GM21367 (cell line): ENCODE results near the gene ELANE.
"Not testable (repeated sequence)": the region's sequence is repeated elsewhere in the genome, so short reads cannot be mapped to it uniquely, and the experiment has no call there.

ENCODE experiments used
- ATAC-seq: cut with Tn5 transposase; IDR thresholded peaks from one replicate; pipeline ENCODE4 v1.9.1; 2021; ENCODE audit not compliant: unreplicated experiment

ELANE gene

GRCh38 chr19:813219-814151 is 38.6 kb upstream of the ELANE start:
- ATAC-seq, result no peak

DNA sequence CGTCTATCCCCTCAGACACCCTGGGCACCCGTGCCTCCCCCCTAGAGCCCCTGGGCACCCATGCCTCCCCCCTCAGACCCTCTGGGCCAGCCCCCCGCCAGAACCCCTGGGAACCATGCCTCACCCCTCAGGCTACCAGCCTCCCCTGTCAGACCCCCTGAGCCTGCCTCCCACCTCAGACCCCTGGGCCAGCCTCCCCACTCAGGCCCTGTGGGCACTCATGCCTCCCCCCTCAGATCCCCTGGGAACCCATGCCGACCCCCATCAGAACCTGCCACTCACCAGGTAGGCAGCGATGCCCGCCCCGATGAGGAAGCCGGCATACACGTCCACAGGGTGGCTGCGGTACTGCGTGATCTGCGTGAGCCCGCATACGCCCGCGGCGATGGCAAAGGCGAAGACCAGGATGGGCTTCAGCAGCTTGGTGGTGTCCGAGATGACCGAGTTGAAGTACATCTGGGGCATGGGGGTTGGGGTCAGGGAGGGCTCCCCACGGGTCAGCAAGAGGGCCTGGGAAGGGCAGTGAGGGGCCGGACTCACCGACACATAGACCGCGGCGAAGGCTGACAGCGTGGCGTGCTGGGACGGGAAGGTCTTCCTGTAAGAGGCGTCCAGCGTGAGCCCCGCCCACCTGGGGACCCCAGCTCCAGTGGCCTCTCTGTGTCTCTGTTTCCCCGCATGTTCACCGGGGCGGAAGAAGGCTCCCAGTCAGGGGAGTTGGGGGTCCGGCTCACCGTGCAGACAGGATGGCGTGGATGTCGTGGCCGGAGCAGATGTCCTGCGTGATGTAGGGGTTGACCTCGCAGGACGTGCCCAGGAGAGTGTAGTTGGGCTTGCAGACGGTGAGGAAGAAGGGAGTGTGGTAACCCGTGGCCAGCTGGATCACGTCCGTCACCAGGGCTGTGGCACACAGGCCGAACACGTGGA is 37.7 kb upstream of the ELANE start:
- no peak for ATAC-seq

GRCh38 chr19:815079-815774 is 36.9 kb upstream of the ELANE start:
- no peak for ATAC-seq

GRCh38 chr19:815775-816499 is 36.2 kb upstream of the ELANE start:
- ATAC-seq, result no peak

DNA sequence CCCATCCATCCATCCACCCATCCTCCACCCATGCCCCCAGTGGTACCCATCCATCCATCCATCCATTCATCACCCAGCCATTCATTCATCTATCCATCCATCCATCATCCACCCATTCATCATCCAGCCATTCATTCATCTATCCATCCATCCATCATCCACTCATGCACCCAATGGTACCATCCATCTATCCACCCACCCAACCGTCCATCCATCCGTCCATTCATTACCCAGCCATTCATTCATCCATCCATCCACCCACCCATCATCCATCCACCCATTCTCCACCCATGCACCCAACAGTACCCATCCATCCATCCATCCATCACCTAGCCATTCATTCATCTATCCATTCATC is 35.6 kb upstream of the ELANE start:
- ATAC-seq, result no peak

GRCh38 chr19:820212-820611 is 31.9 kb upstream of the ELANE start:
- not testable (repeated sequence) for ATAC-seq

GRCh38 chr19:821231-821824 is 30.8 kb upstream of the ELANE start:
- ATAC-seq, result no peak

- no peak for ATAC-seq
Measured at GRCh38 chr19:821825-822503, 30.1 kb upstream of the ELANE start, which contains the start of gene PLPPR3. PLPPR3 (minus strand) TSS chr19:821955; CDS start chr19:821559, 396 bp downstream.

GRCh38 chr19:823565-824121 is 28.5 kb upstream of the ELANE start:
- ATAC-seq, result no peak

DNA sequence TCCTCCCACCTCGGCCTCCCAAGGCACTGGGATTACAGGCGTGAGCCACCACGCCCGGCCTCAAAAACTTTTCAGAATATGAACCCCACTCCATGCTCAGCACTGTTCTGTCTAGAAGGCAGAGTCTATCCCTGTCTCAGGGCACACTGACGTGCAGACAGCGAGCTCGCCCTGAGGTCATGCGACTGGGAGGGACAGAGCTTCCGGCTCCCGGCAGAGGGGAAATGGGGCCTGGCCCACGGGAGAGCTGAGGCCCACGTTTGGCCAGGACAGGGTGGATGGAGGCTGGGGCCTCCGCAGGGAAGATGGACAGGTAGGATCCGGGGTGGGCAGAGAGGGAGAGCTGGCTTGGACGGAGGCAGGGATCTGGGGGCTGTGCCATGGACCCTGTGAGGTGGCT is 27.2 kb upstream of the ELANE start:
- ATAC-seq, result no peak

DNA sequence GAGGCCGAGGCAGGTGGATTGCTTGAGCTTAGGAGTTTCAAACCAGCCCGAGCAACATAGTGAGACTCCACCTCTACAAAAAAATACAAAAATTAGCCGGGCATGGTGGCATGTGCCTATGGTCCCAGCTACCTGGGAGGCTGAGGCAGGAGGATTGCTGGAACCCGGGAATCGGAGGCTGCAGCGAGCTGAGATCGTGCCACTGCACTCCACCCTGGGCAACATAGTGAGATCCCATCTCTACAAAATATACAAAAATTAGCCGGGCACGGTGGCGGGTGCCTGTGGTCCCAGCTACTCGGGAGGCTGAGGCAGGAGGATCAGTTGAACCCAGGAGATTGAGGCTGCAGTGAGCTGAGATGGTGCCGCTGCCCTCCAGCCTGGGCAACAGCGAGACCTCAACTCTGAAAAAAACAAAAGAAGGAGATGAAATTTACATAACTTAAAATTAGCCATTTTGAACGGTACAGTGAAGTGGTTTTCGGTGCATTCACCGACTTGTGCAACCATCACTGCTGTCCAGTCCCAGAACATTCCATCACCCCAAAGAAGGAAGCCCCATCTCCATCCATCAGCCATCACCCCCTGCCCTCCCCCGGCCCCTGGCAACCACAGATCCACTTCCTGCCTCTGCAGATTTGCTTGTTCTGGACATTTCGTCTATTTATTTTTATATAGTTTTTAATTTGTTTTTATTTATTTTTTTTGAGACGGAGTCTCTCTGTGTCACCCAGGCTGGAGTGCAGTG is 26.0 kb upstream of the ELANE start:
- ATAC-seq, result no peak

DNA sequence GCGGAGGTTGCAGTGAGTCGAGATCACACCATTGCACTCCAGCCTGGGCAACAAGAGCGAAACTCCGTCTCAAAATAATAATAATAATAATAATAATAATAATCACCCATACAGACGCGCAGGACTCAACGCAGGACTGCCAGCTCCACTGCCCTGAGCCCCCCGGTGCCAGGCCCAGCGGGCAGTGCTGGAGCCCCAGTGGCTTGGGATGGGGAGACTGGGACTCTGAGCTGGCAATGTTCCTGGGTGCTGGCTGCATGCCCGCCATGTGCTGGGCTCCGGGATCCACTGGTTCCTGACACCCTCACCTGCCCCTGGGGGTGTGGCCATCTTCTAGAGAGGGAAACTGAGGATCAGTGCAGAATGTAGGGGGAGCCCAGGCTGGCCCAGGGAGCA is 24.8 kb upstream of the ELANE start:
- no peak for ATAC-seq

DNA sequence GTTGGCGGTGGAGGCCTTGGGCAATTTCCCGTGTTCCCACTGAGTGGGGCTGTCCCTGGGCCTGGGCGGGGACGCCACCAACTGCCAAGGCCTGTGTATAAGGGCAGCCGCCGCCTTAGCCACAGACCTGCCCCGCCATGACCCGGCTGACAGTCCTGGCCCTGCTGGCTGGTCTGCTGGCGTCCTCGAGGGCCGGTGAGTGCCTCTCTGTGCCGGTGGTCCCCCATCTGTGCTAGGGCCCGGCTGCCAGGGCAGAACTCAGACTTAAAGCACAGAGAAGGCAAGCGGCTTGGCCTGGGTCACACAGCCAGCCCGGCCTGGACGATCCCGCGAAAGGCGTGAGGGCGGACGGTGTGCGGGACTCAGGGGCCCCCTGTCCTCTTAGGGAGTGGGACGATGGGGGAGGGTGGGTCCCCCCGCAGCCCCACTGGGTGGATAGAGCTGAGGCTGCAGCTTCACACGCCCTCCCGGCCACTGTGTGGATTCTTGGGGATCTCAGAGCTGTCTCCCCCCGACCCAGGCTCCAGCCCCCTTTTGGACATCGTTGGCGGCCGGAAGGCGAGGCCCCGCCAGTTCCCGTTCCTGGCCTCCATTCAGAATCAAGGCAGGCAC is 24.3 kb upstream of the ELANE start, which contains the start of gene AZU1:
Gene AZU1 (plus strand): TSS at position 128 of the 612 bp plus-strand sequence. CDS start 10 bp downstream, at position 138.
- no peak for ATAC-seq

- ATAC-seq, result no peak
Measured at GRCh38 chr19:829129-829758, 22.9 kb upstream of the ELANE start.

- ATAC-seq, result no peak
Measured at GRCh38 chr19:831407-832369, 20.4 kb upstream of the ELANE start.

- ATAC-seq, result no peak
Measured at GRCh38 chr19:834216-834615, 17.9 kb upstream of the ELANE start.
